H1 (cell line): Measurements from ENCODE around the gene ZNF776. TPM values are rescaled to one million over a fixed set of nuclear protein-coding genes. Genes with fewer than 3 reads are reported as not detected.
A peak's percentile ranks its signal among the peaks of the same experiment; 100 is the strongest.

Experiments
- CTCF ChIA-PET: fragments of 300-600 bp; sonication (Branson Sonifier 250); formaldehyde crosslinking; loops from one replicate; lab custom pipeline; 2021; ENCODE audit not compliant: partially characterized antibody; lab: Charles Lee
- POLR2A ChIA-PET: fragments of 300-600 bp; sonication (Branson Sonifier 250); formaldehyde crosslinking; loops from one replicate; lab custom pipeline; 2021; ENCODE audit warnings: inconsistent platforms; ENCODE audit not compliant: partially characterized antibody; lab: Charles Lee
- DNase-seq, 2 experiments: peaks; one replicate each; pipeline versions ENCODE4 v3.0.0 to v3.0.0-alpha.2; 2010 to 2022; ENCODE audit warnings: low spot score in 2 of 2, low read depth in 1 of 2, mixed read lengths in 1 of 2
- FAIRE-seq: peaks from 2 replicates; lab custom pipeline; 2011; peaks lifted over from hg19 to GRCh38; lab: Jason Lieb, UNC
- H2AFZ ChIP-seq: 2 replicates; pipeline ENCODE4 v1.8.1; 2012; ENCODE audit warnings: low read length, inconsistent platforms
- H2AK5ac ChIP-seq: 2 replicates; pipeline ENCODE4 v1.6.1; 2013; ENCODE audit warnings: low read depth, low read length
- H2BK120ac ChIP-seq: replicated peaks from 2 replicates; pipeline ENCODE3; 2013; ENCODE audit warnings: low read depth, low read length, inconsistent platforms
- H2BK12ac ChIP-seq: 2 replicates; pipeline ENCODE4 v1.6.1; 2013; ENCODE audit warnings: low read depth, low read length
- H2BK15ac ChIP-seq: 2 replicates; pipeline ENCODE4 v1.6.1; 2013; ENCODE audit warnings: low read length
- H2BK20ac ChIP-seq: 2 replicates; pipeline ENCODE4 v1.6.1; 2013; ENCODE audit warnings: low read length
- H2BK5ac ChIP-seq: 2 replicates; pipeline ENCODE4 v1.6.1; 2013; ENCODE audit warnings: low read depth, low read length
- H3K14ac ChIP-seq: 2 replicates; pipeline ENCODE4 v1.6.1; 2013; ENCODE audit warnings: inconsistent platforms; ENCODE audit not compliant: insufficient read length
- H3K18ac ChIP-seq: 2 replicates; pipeline ENCODE4 v1.6.1; 2013; ENCODE audit warnings: low read length; ENCODE audit errors: extremely low read depth
- H3K23ac ChIP-seq: 2 replicates; pipeline ENCODE4 v1.6.1; 2013; ENCODE audit warnings: inconsistent platforms; ENCODE audit not compliant: insufficient read length
- H3K23me2 ChIP-seq: 2 replicates; pipeline ENCODE4 v1.6.1; 2013; ENCODE audit warnings: low read depth, low read length
- H3K27ac ChIP-seq: 2 replicates; pipeline ENCODE4 v1.6.1; 2011; ENCODE audit warnings: low read depth, low read length, inconsistent platforms
- H3K27me3 ChIP-seq, 4 experiments: replicated peaks in 1 of 4; 1 replicate in 1 of 4; 2 replicates in 3 of 4; pipeline versions ENCODE4 v1.6.1 to v1.8.1; 2011 to 2013; ENCODE audit warnings: low read length in 3 of 4, mild to moderate bottlenecking in 3 of 4, inconsistent platforms in 2 of 4, mixed read lengths in 2 of 4, moderate library complexity in 1 of 4; ENCODE audit not compliant: control insufficient read depth in 3 of 4, insufficient read depth in 3 of 4; ENCODE audit errors: extremely low read depth in 1 of 4
- H3K36me3 ChIP-seq, 4 experiments: 2 replicates each; pipeline versions ENCODE4 v1.6.1 to v1.8.1; 2011 to 2013; ENCODE audit warnings: mild to moderate bottlenecking in 4 of 4, low read length in 3 of 4, moderate library complexity in 2 of 4, control low read depth in 1 of 4, inconsistent platforms in 1 of 4; ENCODE audit not compliant: insufficient read depth in 4 of 4, control insufficient read depth in 2 of 4
- H3K4ac ChIP-seq: replicated peaks from 2 replicates; pipeline ENCODE3; 2013; ENCODE audit warnings: low read length, low read depth, mixed read lengths, inconsistent platforms; ENCODE audit not compliant: insufficient read length
- H3K4me1 ChIP-seq, 4 experiments: replicated peaks in 1 of 4; 1 replicate in 1 of 4; 2 replicates in 3 of 4; pipeline versions ENCODE4 v1.6.1 to v1.8.1; 2011 to 2013; ENCODE audit warnings: low read length in 3 of 4, inconsistent platforms in 2 of 4, mixed read lengths in 1 of 4; ENCODE audit not compliant: insufficient read depth in 4 of 4, control insufficient read depth in 3 of 4
- H3K4me2 ChIP-seq, 2 experiments: 2 replicates each; pipeline versions ENCODE4 v1.6.1 to v1.8.1; 2011 to 2013; ENCODE audit warnings: low read depth in 2 of 2, low read length in 2 of 2, control low read depth in 1 of 2, inconsistent platforms in 1 of 2, mild to moderate bottlenecking in 1 of 2; ENCODE audit not compliant: insufficient read depth in 1 of 2
- H3K4me3 ChIP-seq, 4 experiments: fragments of 200-600, 300-600 bp in 1 of 4; sonication (generic), shearing (Covaris generic), sonication (Bioruptor Twin) in 1 of 4; 2 replicates each; pipeline versions ENCODE4 v1.5.1 to v1.8.1; 2011 to 2016; ENCODE audit warnings: low read length in 4 of 4, low read depth in 3 of 4, control low read depth in 2 of 4, inconsistent platforms in 2 of 4, mild to moderate bottlenecking in 2 of 4, mixed read lengths in 1 of 4, moderate library complexity in 1 of 4; ENCODE audit not compliant: insufficient read depth in 2 of 4; ENCODE audit errors: extremely low read depth in 1 of 4
- H3K56ac ChIP-seq: replicated peaks from 2 replicates; pipeline ENCODE3; 2013; ENCODE audit warnings: low read depth, mild to moderate bottlenecking, mixed read lengths, low read length, inconsistent platforms; ENCODE audit not compliant: insufficient read length
- H3K79me1 ChIP-seq: 2 replicates; pipeline ENCODE4 v1.6.1; 2013; ENCODE audit warnings: low read depth, low read length, control low read depth
- H3K79me2 ChIP-seq, 2 experiments: 2 replicates each; pipeline versions ENCODE4 v1.6.1 to v1.8.1; 2012 to 2013; ENCODE audit warnings: low read length in 2 of 2, mild to moderate bottlenecking in 2 of 2, inconsistent platforms in 1 of 2; ENCODE audit not compliant: insufficient read depth in 2 of 2, control insufficient read depth in 1 of 2
- H3K9ac ChIP-seq, 4 experiments: replicated peaks in 1 of 4; 1 replicate in 1 of 4; 2 replicates in 3 of 4; pipeline versions ENCODE4 v1.6.1 to v1.8.1; 2011 to 2013; ENCODE audit warnings: low read depth in 3 of 4, low read length in 3 of 4, control low read depth in 2 of 4, mild to moderate bottlenecking in 2 of 4, moderate library complexity in 2 of 4, inconsistent platforms in 1 of 4; ENCODE audit errors: extremely low read depth in 1 of 4
- H3K9me3 ChIP-seq, 2 experiments: 2 replicates each; pipeline versions ENCODE4 v1.6.1 to v1.8.1; 2012 to 2013; ENCODE audit warnings: mild to moderate bottlenecking in 2 of 2, moderate library complexity in 2 of 2, control low read depth in 1 of 2, inconsistent platforms in 1 of 2, low read depth in 1 of 2, low read length in 1 of 2, mixed read lengths in 1 of 2; ENCODE audit not compliant: insufficient read depth in 2 of 2
- H4K20me1 ChIP-seq, 2 experiments: replicated peaks in 1 of 2; 2 replicates each; pipeline versions ENCODE3 to v1.8.1; 2011 to 2013; ENCODE audit warnings: inconsistent platforms in 2 of 2, low read length in 2 of 2, mild to moderate bottlenecking in 1 of 2; ENCODE audit not compliant: insufficient read depth in 2 of 2, control insufficient read depth in 1 of 2
- H4K5ac ChIP-seq: 2 replicates; pipeline ENCODE4 v1.6.1; 2013; ENCODE audit warnings: low read length, low read depth, mixed read lengths, inconsistent platforms; ENCODE audit not compliant: insufficient read length
- H4K8ac ChIP-seq: 2 replicates; pipeline ENCODE4 v1.8.0; 2013; ENCODE audit warnings: mild to moderate bottlenecking, moderate library complexity, low read length, inconsistent platforms; ENCODE audit not compliant: insufficient read depth; ENCODE audit errors: extremely low read depth
- H4K91ac ChIP-seq: replicated peaks from 2 replicates; pipeline ENCODE3; 2013; ENCODE audit warnings: low read length, mixed read lengths, inconsistent platforms; ENCODE audit not compliant: insufficient read length
- CHD2 ChIP-seq: IDR thresholded peaks from 2 replicates; pipeline ENCODE4 v1.6.1; 2012; ENCODE audit warnings: low read length, improper control_type of control experiment
- EP300 ChIP-seq, 2 experiments: IDR thresholded peaks; 1 replicate in 1 of 2; 2 replicates in 1 of 2; pipeline ENCODE4 v1.6.1; 2011 to 2012; ENCODE audit warnings: low read depth in 2 of 2, low read length in 2 of 2, mild to moderate bottlenecking in 2 of 2, borderline replicate concordance in 1 of 2, inconsistent platforms in 1 of 2, moderate library complexity in 1 of 2
- JUND ChIP-seq: IDR thresholded peaks from 2 replicates; pipeline ENCODE4 v1.6.1; 2011; ENCODE audit warnings: mild to moderate bottlenecking, improper control_type of control experiment, low read length
- NANOG ChIP-seq: IDR thresholded peaks from 2 replicates; pipeline ENCODE4 v1.6.1; 2011; ENCODE audit warnings: low read length, low read depth, mild to moderate bottlenecking, inconsistent platforms; ENCODE audit not compliant: insufficient read depth, poor library complexity, severe bottlenecking
- POLR2A ChIP-seq, 2 experiments: IDR thresholded peaks; 1 replicate in 1 of 2; 2 replicates in 1 of 2; pipeline ENCODE4 v1.6.1; 2011; ENCODE audit warnings: low read depth in 2 of 2, low read length in 2 of 2, mild to moderate bottlenecking in 2 of 2; ENCODE audit errors: control extremely low read depth in 1 of 2
- RAD21 ChIP-seq, 2 experiments: IDR thresholded peaks in 1 of 2; conservative IDR thresholded peaks in 1 of 2; 2 replicates each; pipeline ENCODE4 v1.6.1; 2011; ENCODE audit warnings: low read depth in 2 of 2, low read length in 2 of 2, improper control_type of control experiment in 1 of 2, inconsistent platforms in 1 of 2, mild to moderate bottlenecking in 1 of 2, moderate library complexity in 1 of 2
- SP2 ChIP-seq: IDR thresholded peaks from 2 replicates; pipeline ENCODE4 v1.6.1; 2012; ENCODE audit warnings: mild to moderate bottlenecking, low read length, inconsistent platforms
- SP4 ChIP-seq: IDR thresholded peaks from 2 replicates; pipeline ENCODE4 v1.6.1; 2012; ENCODE audit warnings: low read length, inconsistent platforms
- SUZ12 ChIP-seq: fragments of 200-600 bp; sonication (generic); IDR thresholded peaks from 2 replicates; pipeline ENCODE4 v1.6.1; 2012; ENCODE audit warnings: mild to moderate bottlenecking, inconsistent platforms, low read length, moderate library complexity, mixed read lengths
- WGBS, 2 experiments: shearing (Covaris generic) in 1 of 2; methylation state at CpG; one replicate each; pipeline versions ENCODE4 v1.1.6 to v1.1.7; 2013 to 2015; ENCODE audit warnings: low lambda C conversion rate in 2 of 2, mixed read lengths in 2 of 2, inconsistent platforms in 1 of 2, low coverage in 1 of 2, missing lambda C conversion rate in 1 of 2; ENCODE audit not compliant: insufficient replicate concordance in 2 of 2, insufficient coverage in 1 of 2, insufficient read length in 1 of 2; ENCODE audit errors: extremely low coverage in 1 of 2, missing lambda C conversion rate in 1 of 2; 5-methylcytosine and 5-hydroxymethylcytosine counted together
- polyA plus RNA-seq, 7 experiments: library from polyadenylated mRNA; depleted of rRNA in 3 of 7; stranded (reverse) in 5 of 7; unstranded in 2 of 7; fragments of >200 nt in 5 of 7; fragments of 200-250 nt in 2 of 7; gene quantifications; 1 replicate in 5 of 7; 2 replicates in 1 of 7; 4 replicates in 1 of 7; pipeline versions ENCODE4 v1.2.1 to v1.2.3, GENCODE V29; 2011 to 2013; ENCODE audit warnings: missing spikeins in 2 of 7, mixed read lengths in 2 of 7
- total RNA-seq: library from RNA; stranded (reverse); fragmentation: NEBNext Ultra II Directional; extraction: Animal tissue kit (Norgen Biotek cat#: 25700); gene quantifications from 2 replicates; pipeline ENCODE4 v1.2.1, GENCODE V29; 2021
- TF ChIP-seq, protein P1 (sequence below): IDR thresholded peaks from 2 replicates; pipeline ENCODE4 v1.6.1; 2012; ENCODE audit warnings: low read length, inconsistent platforms

The ZNF776 gene
- total and polyA plus RNA-seq, 2 of the 8 experiments (the other 6 are each of a cell fraction or from before 2014, with no cell fraction given) = 7.8 to 20.5 TPM

DNA sequence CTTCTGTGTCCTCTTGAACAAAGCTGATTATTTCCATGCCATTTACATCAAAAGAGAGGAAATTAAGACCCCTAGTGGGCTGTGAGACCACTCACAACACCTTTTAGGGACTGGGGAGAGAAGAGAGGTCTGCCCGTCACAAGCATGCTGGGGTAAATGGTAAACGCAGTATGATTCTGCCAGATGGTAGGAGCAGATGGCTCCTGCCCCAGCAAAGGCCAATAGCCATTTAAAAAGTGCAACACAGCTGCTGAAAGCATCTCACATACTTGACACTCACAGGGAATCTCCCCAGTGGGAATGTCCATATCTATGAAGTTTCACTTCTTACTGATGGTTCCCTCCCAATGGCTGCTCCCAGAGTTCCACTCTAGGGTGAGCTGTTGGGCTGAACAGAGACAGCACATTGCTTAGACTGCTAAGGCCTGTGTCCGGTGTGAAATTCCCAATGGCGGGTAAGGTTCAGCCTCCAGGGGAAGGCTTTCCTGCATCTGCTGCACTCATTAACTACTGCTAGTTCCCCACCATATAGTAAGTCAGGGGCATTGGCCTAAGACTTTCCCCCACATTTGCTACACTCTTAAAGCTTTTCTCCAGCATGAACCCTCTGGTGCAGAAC, 26.6 kb upstream of the ZNF776 start:
- Histone ChIP-seq H2AK5ac (no peak overlapping the region), H3K18ac (no peak overlapping the region), H2BK20ac (no peak overlapping the region), H3K14ac (no peak overlapping the region), H4K91ac (no peak overlapping the region), H2BK120ac (no peak overlapping the region), H2BK5ac (no peak overlapping the region), H3K79me2 (peaks cover 0 to 2% of the 10 kb centered on the region in 2 experiments; a peak in 1 of 4 replicates), H2BK15ac (no peak overlapping the region), H3K56ac (no peak overlapping the region), H2BK12ac (no peak overlapping the region), H4K5ac (no peak overlapping the region), H3K79me1 (no peaks in the 10 kb centered on the region), H4K8ac (no peak overlapping the region), H3K4ac (no peak overlapping the region), H3K36me3 (peaks cover 11 to 32% (median 25%) of the 10 kb centered on the region in 4 experiments; a peak in 7 of 8 replicates), H3K4me3 (no peak overlapping the region), H2AFZ (no peak overlapping the region), H3K23me2 (no peaks in the 10 kb centered on the region), H3K9ac (no peak overlapping the region), H3K4me2 (peak overlapping the region in 1 of 2 experiments; percentile 39; a peak in 1 of 4 replicates), H3K4me1 (peaks cover 0 to 8% (median 5%) of the 10 kb centered on the region in 4 experiments; a peak in 4 of 7 replicates), H3K27ac (no peak overlapping the region), H3K23ac (no peak overlapping the region), H4K20me1 (peaks cover 0 to 7% of the 10 kb centered on the region in 2 experiments), H3K27me3 (0 out of 7 replicates have a peak, but pooled peaks cover 0 to 2% (median 0%) of the 10 kb centered on the region in 4 experiments), H3K9me3 (peaks cover 7 to 9% of the 10 kb centered on the region in 2 experiments; a peak in 3 of 4 replicates)
- WGBS, 2 experiments = 85% methylated on average over 4 of the region's 4 CpGs; no CpG with 5 or more reads in 1 of the 2 experiments
- FAIRE-seq (no peak), DNase-seq (peak in 1 of 2 experiments; percentile 44)
- ChIA-PET POLR2A (interaction anchor here (1.1 to 5.4 kb wide), 3 partner anchors 12 to 37 kb away, joined by 3 to 43 read pairs (median 5); partner anchors contain the start of gene ZNF154), CTCF (interaction anchor here (0.6 to 1.1 kb wide), 3 partner anchors 38 to 1411 kb away, joined by 3 read pairs; partner anchors contain the start of gene ZNF551)
- no peak for TF ChIP-seq EP300 (IDR thresholded peaks at IDR 0.05; ENCODE audit: borderline replicate concordance in 1 of 2, low read depth in 2 of 2, low read length in 2 of 2)
- no peak for TF ChIP-seq SP4
- TF ChIP-seq SUZ12 = no peak
- TF ChIP-seq JUND = no peak
- no peak; a peak in 1 of 4 replicates for TF ChIP-seq RAD21 (IDR thresholded peaks at IDR 0.05 in 1 of 2, conservative IDR thresholded peaks at IDR 0.05 in 1 of 2; ENCODE audit: low read depth in 2 of 2, low read length in 2 of 2)
- TF ChIP-seq NANOG = no peak
- TF ChIP-seq SP2 = no peak
- no peak for TF ChIP-seq CHD2
- TF ChIP-seq, protein P1, sequence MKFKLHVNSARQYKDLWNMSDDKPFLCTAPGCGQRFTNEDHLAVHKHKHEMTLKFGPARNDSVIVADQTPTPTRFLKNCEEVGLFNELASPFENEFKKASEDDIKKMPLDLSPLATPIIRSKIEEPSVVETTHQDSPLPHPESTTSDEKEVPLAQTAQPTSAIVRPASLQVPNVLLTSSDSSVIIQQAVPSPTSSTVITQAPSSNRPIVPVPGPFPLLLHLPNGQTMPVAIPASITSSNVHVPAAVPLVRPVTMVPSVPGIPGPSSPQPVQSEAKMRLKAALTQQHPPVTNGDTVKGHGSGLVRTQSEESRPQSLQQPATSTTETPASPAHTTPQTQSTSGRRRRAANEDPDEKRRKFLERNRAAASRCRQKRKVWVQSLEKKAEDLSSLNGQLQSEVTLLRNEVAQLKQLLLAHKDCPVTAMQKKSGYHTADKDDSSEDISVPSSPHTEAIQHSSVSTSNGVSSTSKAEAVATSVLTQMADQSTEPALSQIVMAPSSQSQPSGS = no peak
- TF ChIP-seq POLR2A (IDR thresholded peaks at IDR 0.05; ENCODE audit: control extremely low read depth in 1 of 2, low read depth in 2 of 2, low read length in 2 of 2) = no peak
